Peyer's patch (tissue), 4 donors: Measurements from ENCODE around the gene MIOS.

Source experiments
- CTCF ChIP-seq, 6 experiments: fragments of 450-650 bp in 4 of 6; fragments of 200-600 bp in 2 of 6; sonication (generic) in 1 of 6; IDR thresholded peaks; one replicate each; pipeline ENCODE4 v1.5.1; 2017 to 2019; ENCODE audit warnings: antibody characterized with exemption in 6 of 6, mild to moderate bottlenecking in 3 of 6, moderate library complexity in 1 of 6
- POLR2A ChIP-seq, 2 donors: fragments of 450-650 bp; IDR thresholded peaks; one replicate each; pipeline ENCODE4 v1.5.1; 2017; ENCODE audit warnings: antibody characterized with exemption in 2 of 2, mild to moderate bottlenecking in 2 of 2, moderate library complexity in 2 of 2

- TF ChIP-seq CTCF (IDR thresholded peaks at IDR 0.05) (no peak), POLR2A (IDR thresholded peaks at IDR 0.05) (no peak)
Observed at GRCh38 chr7:7569615-7570014, 2.9 kb downstream of the MIOS start.
